Loucy (cell line): ENCODE measurements around the gene SCAND1.

Experiments used
- EZH2phosphoT487 ChIP-seq: fragments of 200-600 bp; IDR thresholded peaks from 2 replicates; pipeline ENCODE4 v1.6.1; 2018; ENCODE audit warnings: antibody characterized with exemption, mild to moderate bottlenecking, moderate library complexity, borderline replicate concordance
- TF ChIP-seq, protein P1 (sequence below): fragments of 200-600 bp; sonication (generic); conservative IDR thresholded peaks from 2 replicates; pipeline ENCODE4 v1.5.1; 2014; ENCODE audit warnings: mild to moderate bottlenecking, antibody characterized with exemption, low read length

DNA sequence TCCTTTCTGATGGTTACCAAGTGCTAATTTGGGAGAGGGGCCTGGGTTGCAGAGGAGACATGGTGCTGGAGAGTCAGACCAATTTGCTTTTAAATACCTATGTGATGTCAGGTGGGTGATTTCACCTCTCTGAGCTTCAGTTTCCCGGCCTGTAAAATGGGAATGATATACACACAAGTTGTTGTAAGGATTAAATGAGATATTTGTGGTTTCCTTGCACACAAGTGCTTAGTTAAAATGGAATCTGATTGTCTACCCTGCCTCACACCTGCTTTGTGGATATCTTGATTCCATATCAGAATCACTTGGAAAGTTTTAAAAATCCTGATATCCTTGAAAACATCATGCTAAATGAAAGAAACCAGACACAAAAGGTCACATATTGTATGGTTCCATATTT, 44.5 kb downstream of the SCAND1 start:
- TF ChIP-seq, protein P1, sequence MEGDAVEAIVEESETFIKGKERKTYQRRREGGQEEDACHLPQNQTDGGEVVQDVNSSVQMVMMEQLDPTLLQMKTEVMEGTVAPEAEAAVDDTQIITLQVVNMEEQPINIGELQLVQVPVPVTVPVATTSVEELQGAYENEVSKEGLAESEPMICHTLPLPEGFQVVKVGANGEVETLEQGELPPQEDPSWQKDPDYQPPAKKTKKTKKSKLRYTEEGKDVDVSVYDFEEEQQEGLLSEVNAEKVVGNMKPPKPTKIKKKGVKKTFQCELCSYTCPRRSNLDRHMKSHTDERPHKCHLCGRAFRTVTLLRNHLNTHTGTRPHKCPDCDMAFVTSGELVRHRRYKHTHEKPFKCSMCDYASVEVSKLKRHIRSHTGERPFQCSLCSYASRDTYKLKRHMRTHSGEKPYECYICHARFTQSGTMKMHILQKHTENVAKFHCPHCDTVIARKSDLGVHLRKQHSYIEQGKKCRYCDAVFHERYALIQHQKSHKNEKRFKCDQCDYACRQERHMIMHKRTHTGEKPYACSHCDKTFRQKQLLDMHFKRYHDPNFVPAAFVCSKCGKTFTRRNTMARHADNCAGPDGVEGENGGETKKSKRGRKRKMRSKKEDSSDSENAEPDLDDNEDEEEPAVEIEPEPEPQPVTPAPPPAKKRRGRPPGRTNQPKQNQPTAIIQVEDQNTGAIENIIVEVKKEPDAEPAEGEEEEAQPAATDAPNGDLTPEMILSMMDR = no peak
- TF ChIP-seq EZH2phosphoT487 = no peak
